A673 (cell line): Measurements from ENCODE around the gene ACYP2.

ENCODE experiments used
- CTCF ChIP-seq: fragments of 300-800, 200-600 bp; sonication (generic); conservative IDR thresholded peaks from 2 replicates; pipeline ENCODE4 v1.5.1; 2017; ENCODE audit warnings: low read depth, mild to moderate bottlenecking, antibody characterized with exemption, low read length, moderate library complexity, mixed read lengths
- EZH2 ChIP-seq: fragments of 200-600 bp; sonication (generic); IDR thresholded peaks from 2 replicates; pipeline ENCODE4 v1.6.1; 2017; ENCODE audit warnings: borderline replicate concordance, low read depth, mild to moderate bottlenecking, mixed read lengths, antibody characterized with exemption, low read length; ENCODE audit not compliant: poor library complexity, severe bottlenecking

GRCh38 chr2:54076586-54076985 lies 38.8 kb upstream of the ACYP2 start:
- TF ChIP-seq CTCF (no peak), EZH2 (no peak)
